Suprapubic skin (tissue), 4 donors: ENCODE data around the gene GABRB3. TPM values are rescaled to one million over a fixed set of nuclear protein-coding genes. Genes with fewer than 3 reads are reported as not detected.

Experiments used
- DNase-seq, 2 donors: peaks; one replicate each; pipeline ENCODE4 v3.0.0-alpha.2; 2019; ENCODE audit warnings: low spot score in 2 of 2
- H3K27ac ChIP-seq: fragments of 200-600 bp; sonication (generic); one replicate; pipeline ENCODE4 v1.5.1; 2019
- H3K27me3 ChIP-seq: fragments of 200-600 bp; sonication (generic); one replicate; pipeline ENCODE4 v1.5.1; 2019
- H3K36me3 ChIP-seq: fragments of 200-600 bp; sonication (generic); one replicate; pipeline ENCODE4 v1.5.1; 2019
- H3K4me1 ChIP-seq: fragments of 200-600 bp; sonication (generic); one replicate; pipeline ENCODE4 v1.5.1; 2019
- H3K4me3 ChIP-seq: fragments of 200-600 bp; sonication (generic); one replicate; pipeline ENCODE4 v1.5.1; 2019; ENCODE audit warnings: mild to moderate bottlenecking
- H3K9me3 ChIP-seq: fragments of 200-600 bp; sonication (generic); one replicate; pipeline ENCODE4 v1.5.1; 2019
- CTCF ChIP-seq, 2 donors: fragments of 200-600 bp in 1 of 2; fragments of 450-650 bp in 1 of 2; sonication (generic) in 1 of 2; IDR thresholded peaks; one replicate each; pipeline ENCODE4 v1.5.1; 2016 to 2019; ENCODE audit warnings: antibody characterized with exemption in 2 of 2, mild to moderate bottlenecking in 1 of 2, moderate library complexity in 1 of 2
- EP300 ChIP-seq: sonication (generic); formaldehyde crosslinking; IDR thresholded peaks from one replicate; pipeline ENCODE4 v1.6.1; 2017; ENCODE audit warnings: antibody characterized with exemption
- POLR2A ChIP-seq, 2 donors: fragments of 450-650 bp; IDR thresholded peaks; one replicate each; pipeline ENCODE4 v1.6.1; 2017; ENCODE audit warnings: antibody characterized with exemption in 2 of 2, mild to moderate bottlenecking in 2 of 2, moderate library complexity in 2 of 2
- POLR2AphosphoS5 ChIP-seq, 3 donors: sonication (generic); formaldehyde crosslinking; IDR thresholded peaks; one replicate each; pipeline ENCODE4 v1.6.1; 2017; ENCODE audit warnings: antibody characterized with exemption in 3 of 3
- WGBS: methylation state at CpG from one replicate; pipeline ENCODE4 v1.1.5; 2018; 5-methylcytosine and 5-hydroxymethylcytosine counted together
- total RNA-seq, 4 donors: library from RNA; depleted of rRNA; stranded (reverse); fragments of >200 nt; gene quantifications; one replicate each; pipeline ENCODE4 v1.1.0, GENCODE V29; 2016

GABRB3 gene
- total RNA-seq = 1 to 10 TPM in 3 of 4 donors, under 1 TPM in 1; 0.48 to 4.8 (median 2.2) TPM

- 3% methylated on average over 49 of the region's 112 CpGs for WGBS
- Histone ChIP-seq H3K27ac (no peak within 1 kb of the TSS), H3K36me3 (no peaks in the 10 kb centered on the region), H3K4me1 (peaks cover 22% of the 10 kb centered on the region), H3K4me3 (peak within 1 kb of the TSS; percentile 58), H3K27me3 (peaks cover 48% of the 10 kb centered on the region), H3K9me3 (no peaks in the 10 kb centered on the region)
- DNase-seq = no peak
- TF ChIP-seq POLR2AphosphoS5 (IDR thresholded peaks at IDR 0.05) (no peak), POLR2A (IDR thresholded peaks at IDR 0.05) (no peak), CTCF (IDR thresholded peaks at IDR 0.05) (no peak), EP300 (no peak)
These were observed at the start of gene GABRB3 for GRCh38 chr15:26772154-26773066. Gene GABRB3 (minus strand): TSS chr15:26773066.

- H3K27ac ChIP-seq = no peak overlapping the region
- H3K4me3 ChIP-seq = no peak overlapping the region
- no peaks in the 10 kb centered on the region for H3K36me3 ChIP-seq
- peaks cover 4% of the 10 kb centered on the region for H3K9me3 ChIP-seq
- DNase-seq = no peak
- WGBS = 58% methylated on average over 15 of the region's 15 CpGs
- TF ChIP-seq POLR2AphosphoS5 (IDR thresholded peaks at IDR 0.05) (no peak), POLR2A (IDR thresholded peaks at IDR 0.05) (no peak), CTCF (IDR thresholded peaks at IDR 0.05) (no peak), EP300 (no peak)
- H3K27me3 ChIP-seq = no peaks in the 10 kb centered on the region
- H3K4me1 ChIP-seq = no peaks in the 10 kb centered on the region
These were observed 34.9 kb upstream of the GABRB3 start for GRCh38 chr15:26807517-26808427.

GRCh38 chr15:26806574-26806973, 33.7 kb upstream of the GABRB3 start:
- 83% methylated on average over 5 of the region's 5 CpGs for WGBS
- DNase-seq = no peak
- H3K4me1 ChIP-seq = no peaks in the 10 kb centered on the region
- H3K4me3 ChIP-seq = no peak overlapping the region
- H3K9me3 ChIP-seq = no peaks in the 10 kb centered on the region
- no peak overlapping the region for H3K27ac ChIP-seq
- H3K36me3 ChIP-seq = no peaks in the 10 kb centered on the region
- no peaks in the 10 kb centered on the region for H3K27me3 ChIP-seq
- no peak for TF ChIP-seq POLR2AphosphoS5 (IDR thresholded peaks at IDR 0.05)
- no peak for TF ChIP-seq POLR2A (IDR thresholded peaks at IDR 0.05)
- no peak for TF ChIP-seq EP300
- TF ChIP-seq CTCF (IDR thresholded peaks at IDR 0.05) = no peak

- H3K27me3 ChIP-seq = no peaks in the 10 kb centered on the region
- TF ChIP-seq POLR2A (IDR thresholded peaks at IDR 0.05) (no peak), POLR2AphosphoS5 (IDR thresholded peaks at IDR 0.05) (no peak), EP300 (no peak), CTCF (IDR thresholded peaks at IDR 0.05) (no peak)
- no peaks in the 10 kb centered on the region for H3K9me3 ChIP-seq
- H3K4me3 ChIP-seq = no peak overlapping the region
- 69% methylated on average over 4 of the region's 4 CpGs for WGBS
- no peak overlapping the region for H3K27ac ChIP-seq
- no peak for DNase-seq
- no peaks in the 10 kb centered on the region for H3K36me3 ChIP-seq
- no peaks in the 10 kb centered on the region for H3K4me1 ChIP-seq
These were observed 33.3 kb upstream of the GABRB3 start for GRCh38 chr15:26806151-26806550.

GRCh38 chr15:26805470-26805869, 32.6 kb upstream of the GABRB3 start:
- TF ChIP-seq EP300 (no peak), POLR2A (IDR thresholded peaks at IDR 0.05) (no peak), POLR2AphosphoS5 (IDR thresholded peaks at IDR 0.05) (no peak), CTCF (IDR thresholded peaks at IDR 0.05) (no peak)
- no peak for DNase-seq
- 81% methylated on average over 5 of the region's 5 CpGs for WGBS
- Histone ChIP-seq H3K4me3 (no peak overlapping the region), H3K4me1 (no peaks in the 10 kb centered on the region), H3K9me3 (no peaks in the 10 kb centered on the region), H3K27me3 (no peaks in the 10 kb centered on the region), H3K36me3 (no peaks in the 10 kb centered on the region), H3K27ac (no peak overlapping the region)
